HG03280 (cell line): ENCODE results near the gene ANXA7.
"Not testable (repeated sequence)": the region's sequence is repeated elsewhere in the genome, so short reads cannot be mapped to it uniquely, and the experiment has no call there.

Experiments
- ATAC-seq: cut with Tn5 transposase; IDR thresholded peaks from one replicate; pipeline ENCODE4 v1.9.1; 2021; ENCODE audit warnings: mild to moderate bottlenecking, moderate library complexity; ENCODE audit not compliant: unreplicated experiment

The ANXA7 gene

GRCh38 chr10:73340121-73340520 is 73.7 kb downstream of the ANXA7 start:
- ATAC-seq = no peak

- ATAC-seq = no peak
These were observed 74.4 kb downstream of the ANXA7 start for GRCh38 chr10:73339436-73339835.

DNA sequence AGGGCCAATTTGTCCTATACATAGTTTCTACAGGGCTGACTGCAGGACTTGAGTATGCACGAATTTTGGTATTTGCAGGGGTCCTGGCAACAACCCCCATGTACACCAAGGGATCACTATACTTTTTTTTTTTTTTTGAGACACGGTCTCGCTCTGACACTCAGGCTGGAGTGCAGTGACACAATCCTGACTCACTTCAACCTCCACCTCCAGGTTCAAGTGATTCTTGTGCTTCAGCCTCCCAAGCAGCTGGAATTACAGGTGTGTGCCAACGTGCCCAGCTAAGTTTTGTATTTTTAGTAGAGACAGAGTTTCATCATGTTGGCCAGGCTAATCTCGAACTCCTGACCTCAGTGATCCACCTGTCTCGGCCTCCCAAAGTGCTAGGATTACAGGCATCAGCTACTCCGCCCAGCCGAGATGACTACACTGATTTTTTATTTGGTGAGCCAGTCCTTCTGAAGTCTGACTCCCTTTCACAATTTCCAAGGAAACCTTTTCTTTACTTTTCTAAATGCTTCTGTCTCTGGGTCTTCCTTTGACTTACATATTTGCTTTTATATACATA is 75.0 kb downstream of the ANXA7 start:
- no peak for ATAC-seq

- ATAC-seq = no peak
These were observed 80.7 kb downstream of the ANXA7 start for GRCh38 chr10:73333202-73333601.

DNA sequence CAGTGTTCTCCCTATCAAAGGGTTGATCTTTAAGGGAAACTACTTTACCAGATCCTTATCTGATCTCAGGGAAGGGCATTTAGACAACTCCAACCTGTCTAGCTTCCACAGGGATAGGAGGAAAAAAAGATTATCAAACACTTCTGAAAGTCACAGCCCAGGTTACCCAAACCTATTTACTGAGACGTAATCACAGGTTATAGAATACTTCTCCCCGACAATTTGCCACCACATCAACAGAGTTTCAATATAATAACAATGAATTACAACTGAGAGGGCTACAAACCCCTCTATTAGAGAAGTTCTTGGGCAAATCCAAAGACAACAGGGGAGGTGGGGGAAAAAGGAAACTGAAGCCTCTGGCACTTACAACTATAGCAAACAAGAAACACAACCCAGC is 81.5 kb downstream of the ANXA7 start:
- ATAC-seq = no peak

DNA sequence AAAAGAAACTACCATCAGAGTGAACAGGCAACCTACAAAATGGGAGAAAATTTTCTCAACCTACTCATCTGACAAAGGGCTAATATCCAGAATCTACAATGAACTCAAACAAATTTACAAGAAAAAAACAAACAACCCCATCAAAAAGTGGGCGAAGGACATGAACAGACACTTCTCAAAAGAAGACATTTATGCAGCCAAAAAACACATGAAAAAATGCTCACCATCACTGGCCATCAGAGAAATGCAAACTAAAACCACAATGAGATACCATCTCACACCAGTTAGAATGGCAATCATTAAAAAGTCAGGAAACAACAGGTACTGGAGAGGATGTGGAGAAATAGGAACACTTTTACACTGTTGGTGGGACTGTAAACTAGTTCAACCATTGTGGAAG is 85.3 kb downstream of the ANXA7 start:
- not testable (repeated sequence) for ATAC-seq

DNA sequence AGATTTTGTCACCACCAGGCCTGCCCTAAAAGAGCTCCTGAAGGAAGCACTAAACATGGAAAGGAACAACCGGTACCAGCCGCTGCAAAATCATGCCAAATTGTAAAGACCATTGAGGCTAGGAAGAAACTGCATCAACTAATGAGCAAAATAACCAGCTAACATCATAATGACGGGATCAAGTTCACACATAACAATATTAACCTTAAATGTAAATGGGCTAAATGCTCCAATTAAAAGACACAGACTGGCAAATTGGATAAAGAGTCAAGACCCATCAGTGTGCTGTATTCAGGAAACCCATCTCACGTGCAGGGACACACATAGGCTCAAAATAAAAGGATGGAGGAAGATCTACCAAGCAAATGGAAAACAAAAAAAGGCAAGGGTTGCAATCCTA is 88.6 kb downstream of the ANXA7 start:
- ATAC-seq = not testable (repeated sequence)
